ENCODE data around the gene ATG16L2.

ATG16L2 gene

GRCh38 chr11:72767203-72768062 lies 46.8 kb upstream of the ATG16L2 start:
- Histone ChIP-seq H3K4ac (ENCODE audit: low read depth in 1 of 2, low read length in 2 of 2) (no peak overlapping the region), H3K79me1 (replicated peaks; ENCODE audit: low read length, poor library complexity, severe bottlenecking) (peaks cover 13% of the 10 kb centered on the region), H3K14ac (ENCODE audit: low read length in 2 of 2) (no peak overlapping the region), H3K9ac (ENCODE audit: low read length) (no peak overlapping the region), H4K8ac (ENCODE audit: low read length) (no peak overlapping the region), H3K9me3 (ENCODE audit: control insufficient read depth, low read length) (no peaks in the 10 kb centered on the region), H2BK15ac (ENCODE audit: low read depth, poor library complexity, severe bottlenecking) (no peak overlapping the region), H3K27me3 (ENCODE audit: control insufficient read depth in 1 of 2, insufficient read depth in 1 of 2, low read length in 2 of 2) (no peaks in the 10 kb centered on the region), H2AFZ (ENCODE audit: low read depth, low read length) (no peak overlapping the region), H3K23ac (ENCODE audit: low read length in 2 of 2) (no peak overlapping the region), H3K27ac (ENCODE audit: low read length, poor library complexity, severe bottlenecking) (no peak overlapping the region), H3K4me2 (ENCODE audit: low read length, poor library complexity, severe bottlenecking) (no peak overlapping the region), H4K91ac (ENCODE audit: low read length) (no peak overlapping the region), H2BK5ac (ENCODE audit: low read depth, low read length, poor library complexity, severe bottlenecking) (no peak overlapping the region), H3K4me1 (ENCODE audit: control insufficient read depth, insufficient read depth, low read depth, low read length) (peaks cover 29% of the 10 kb centered on the region), H2BK12ac (ENCODE audit: low read length in 2 of 2) (no peak overlapping the region), H3K4me3 (ENCODE audit: insufficient read depth in 1 of 2, low read depth in 1 of 2, low read length in 2 of 2) (no peak overlapping the region), H3K18ac (ENCODE audit: low read depth in 1 of 2, low read length in 2 of 2) (no peak overlapping the region), H2AK5ac (ENCODE audit: low read length, severe bottlenecking) (no peak overlapping the region), H2BK120ac (ENCODE audit: low read depth, low read length) (no peak overlapping the region), H3K36me3 (ENCODE audit: control insufficient read depth in 1 of 2, insufficient read depth in 2 of 2, low read depth in 1 of 2, low read length in 2 of 2) (peaks cover 0 to 3% of the 10 kb centered on the region in 2 experiments)
- WGBS: 100% methylated on average over 4 of the region's 4 CpGs
- DNase-seq: no peak

GRCh38 chr11:72768581-72768980 lies 45.6 kb upstream of the ATG16L2 start:
- H2BK120ac ChIP-seq (ENCODE audit: low read depth, low read length): no peak overlapping the region
- no peak overlapping the region for H3K14ac ChIP-seq (ENCODE audit: low read length in 2 of 2)

GRCh38 chr11:72769680-72770079 lies 44.5 kb upstream of the ATG16L2 start:
- H2BK5ac ChIP-seq (ENCODE audit: low read depth, low read length, poor library complexity, severe bottlenecking): no peak overlapping the region
- no peak overlapping the region for H3K18ac ChIP-seq (ENCODE audit: low read depth in 1 of 2, low read length in 2 of 2)
- no peak overlapping the region for H3K27ac ChIP-seq (ENCODE audit: low read length, poor library complexity, severe bottlenecking)
- H3K79me1 ChIP-seq (replicated peaks; ENCODE audit: low read length, poor library complexity, severe bottlenecking): peaks cover 11% of the 10 kb centered on the region
- no peak overlapping the region for H4K8ac ChIP-seq (ENCODE audit: low read length)
- 67% methylated on average over 3 of the region's 4 CpGs for WGBS
- H3K27me3 ChIP-seq (ENCODE audit: control insufficient read depth in 1 of 2, insufficient read depth in 1 of 2, low read length in 2 of 2): no peaks in the 10 kb centered on the region
- DNase-seq: no peak
- H2BK12ac ChIP-seq (ENCODE audit: low read length in 2 of 2): no peak overlapping the region
- H3K9me3 ChIP-seq (ENCODE audit: control insufficient read depth, low read length): no peaks in the 10 kb centered on the region
- no peak overlapping the region for H4K91ac ChIP-seq (ENCODE audit: low read length)
- no peak overlapping the region for H3K4me2 ChIP-seq (ENCODE audit: low read length, poor library complexity, severe bottlenecking)
- no peak overlapping the region for H3K23ac ChIP-seq (ENCODE audit: low read length in 2 of 2)
- no peak overlapping the region for H3K4me3 ChIP-seq (ENCODE audit: insufficient read depth in 1 of 2, low read depth in 1 of 2, low read length in 2 of 2)
- peaks cover 45% of the 10 kb centered on the region for H3K4me1 ChIP-seq (ENCODE audit: control insufficient read depth, insufficient read depth, low read depth, low read length)
- H2BK15ac ChIP-seq (ENCODE audit: low read depth, poor library complexity, severe bottlenecking): no peak overlapping the region
- H2AK5ac ChIP-seq (ENCODE audit: low read length, severe bottlenecking): no peak overlapping the region
- no peak overlapping the region for H3K14ac ChIP-seq (ENCODE audit: low read length in 2 of 2)
- no peak overlapping the region for H3K4ac ChIP-seq (ENCODE audit: low read depth in 1 of 2, low read length in 2 of 2)
- no peaks in the 10 kb centered on the region for H3K36me3 ChIP-seq (ENCODE audit: control insufficient read depth in 1 of 2, insufficient read depth in 2 of 2, low read depth in 1 of 2, low read length in 2 of 2)
- no peak overlapping the region for H3K9ac ChIP-seq (ENCODE audit: low read length)
- H2AFZ ChIP-seq (ENCODE audit: low read depth, low read length): no peak overlapping the region
- no peak overlapping the region for H2BK120ac ChIP-seq (ENCODE audit: low read depth, low read length)

More at GRCh38 chr11:72768581-72768980, 45.6 kb upstream of the ATG16L2 start:
- Histone ChIP-seq H3K4me3 (ENCODE audit: insufficient read depth in 1 of 2, low read depth in 1 of 2, low read length in 2 of 2) (no peak overlapping the region), H2BK5ac (ENCODE audit: low read depth, low read length, poor library complexity, severe bottlenecking) (no peak overlapping the region), H3K27me3 (ENCODE audit: control insufficient read depth in 1 of 2, insufficient read depth in 1 of 2, low read length in 2 of 2) (no peaks in the 10 kb centered on the region), H3K23ac (ENCODE audit: low read length in 2 of 2) (no peak overlapping the region), H3K4ac (ENCODE audit: low read depth in 1 of 2, low read length in 2 of 2) (no peak overlapping the region), H4K8ac (ENCODE audit: low read length) (no peak overlapping the region), H3K4me1 (ENCODE audit: control insufficient read depth, insufficient read depth, low read depth, low read length) (peaks cover 38% of the 10 kb centered on the region), H2AFZ (ENCODE audit: low read depth, low read length) (no peak overlapping the region), H3K9ac (ENCODE audit: low read length) (no peak overlapping the region), H3K36me3 (ENCODE audit: control insufficient read depth in 1 of 2, insufficient read depth in 2 of 2, low read depth in 1 of 2, low read length in 2 of 2) (no peaks in the 10 kb centered on the region), H4K91ac (ENCODE audit: low read length) (peak overlapping the region; percentile 11), H2BK12ac (ENCODE audit: low read length in 2 of 2) (no peak overlapping the region), H3K4me2 (ENCODE audit: low read length, poor library complexity, severe bottlenecking) (no peak overlapping the region), H3K9me3 (ENCODE audit: control insufficient read depth, low read length) (no peaks in the 10 kb centered on the region), H3K79me1 (replicated peaks; ENCODE audit: low read length, poor library complexity, severe bottlenecking) (peaks cover 11% of the 10 kb centered on the region), H3K27ac (ENCODE audit: low read length, poor library complexity, severe bottlenecking) (no peak overlapping the region), H3K18ac (ENCODE audit: low read depth in 1 of 2, low read length in 2 of 2) (no peak overlapping the region), H2AK5ac (ENCODE audit: low read length, severe bottlenecking) (no peak overlapping the region), H2BK15ac (ENCODE audit: low read depth, poor library complexity, severe bottlenecking) (peak overlapping the region; percentile 9)
- no peak for DNase-seq
- 86% methylated on average over 3 of the region's 3 CpGs for WGBS

- Histone ChIP-seq H3K9ac (ENCODE audit: low read length) (peak overlapping the region; percentile 17), H2BK120ac (ENCODE audit: low read depth, low read length) (no peak overlapping the region), H3K23ac (ENCODE audit: low read length in 2 of 2) (no peak overlapping the region), H2AFZ (ENCODE audit: low read depth, low read length) (no peak overlapping the region), H3K9me3 (ENCODE audit: control insufficient read depth, low read length) (no peaks in the 10 kb centered on the region), H3K18ac (ENCODE audit: low read depth in 1 of 2, low read length in 2 of 2) (peak overlapping the region in 1 of 2 experiments; percentile 85), H3K79me1 (replicated peaks; ENCODE audit: low read length, poor library complexity, severe bottlenecking) (peaks cover 9% of the 10 kb centered on the region), H2BK15ac (ENCODE audit: low read depth, poor library complexity, severe bottlenecking) (no peak overlapping the region), H2BK12ac (ENCODE audit: low read length in 2 of 2) (peak overlapping the region in 1 of 2 experiments; percentile 89), H3K4me3 (ENCODE audit: insufficient read depth in 1 of 2, low read depth in 1 of 2, low read length in 2 of 2) (no peak overlapping the region), H2AK5ac (ENCODE audit: low read length, severe bottlenecking) (peak overlapping the region; percentile 92), H3K36me3 (ENCODE audit: control insufficient read depth in 1 of 2, insufficient read depth in 2 of 2, low read depth in 1 of 2, low read length in 2 of 2) (no peaks in the 10 kb centered on the region), H4K91ac (ENCODE audit: low read length) (no peak overlapping the region), H2BK5ac (ENCODE audit: low read depth, low read length, poor library complexity, severe bottlenecking) (no peak overlapping the region), H4K8ac (ENCODE audit: low read length) (peak overlapping the region; percentile 2), H3K4me2 (ENCODE audit: low read length, poor library complexity, severe bottlenecking) (no peak overlapping the region), H3K27ac (ENCODE audit: low read length, poor library complexity, severe bottlenecking) (no peak overlapping the region), H3K27me3 (ENCODE audit: control insufficient read depth in 1 of 2, insufficient read depth in 1 of 2, low read length in 2 of 2) (no peaks in the 10 kb centered on the region), H3K4me1 (ENCODE audit: control insufficient read depth, insufficient read depth, low read depth, low read length) (peaks cover 51% of the 10 kb centered on the region), H3K14ac (ENCODE audit: low read length in 2 of 2) (peak overlapping the region in 1 of 2 experiments; percentile 79), H3K4ac (ENCODE audit: low read depth in 1 of 2, low read length in 2 of 2) (peak overlapping the region in 1 of 2 experiments; percentile 63)
- 91% methylated on average over 3 of the region's 3 CpGs for WGBS
- DNase-seq: no peak
Measured at GRCh38 chr11:72770799-72771198, 43.4 kb upstream of the ATG16L2 start.

All from mesenchymal stem cell (in vitro differentiated cells and primary cell).